ENCODE data around the gene KCNQ4.
A peak's percentile ranks its signal among the peaks of the same experiment; 100 is the strongest.

KCNQ4 gene

GRCh38 chr1:40844079-40844478 lies 60.5 kb downstream of the KCNQ4 start:
- Histone ChIP-seq H3K4me1 (ENCODE audit: low read length) (peaks cover 26% of the 10 kb centered on the region), H3K9ac (ENCODE audit: low read length) (no peak overlapping the region), H3K4me2 (ENCODE audit: low read length) (no peak overlapping the region), H3K4me3 (ENCODE audit: low read length) (no peak overlapping the region), H3K27ac (ENCODE audit: low read length) (no peak overlapping the region), H3K36me3 (replicated peaks; ENCODE audit: low read depth, low read length) (peaks cover 2% of the 10 kb centered on the region), H4K20me1 (ENCODE audit: insufficient read depth, low read length) (no peaks in the 10 kb centered on the region), H3K9me3 (ENCODE audit: insufficient read depth, low read length) (no peaks in the 10 kb centered on the region), H2AFZ (ENCODE audit: low read depth, low read length) (no peak overlapping the region), H3K79me2 (ENCODE audit: low read length) (no peaks in the 10 kb centered on the region), H3K27me3 (ENCODE audit: low read depth, low read length) (no peaks in the 10 kb centered on the region)
- TF ChIP-seq EZH2phosphoT487 (IDR thresholded peaks at IDR 0.05; ENCODE audit: low read depth) = no peak
- TF ChIP-seq, protein P1, sequence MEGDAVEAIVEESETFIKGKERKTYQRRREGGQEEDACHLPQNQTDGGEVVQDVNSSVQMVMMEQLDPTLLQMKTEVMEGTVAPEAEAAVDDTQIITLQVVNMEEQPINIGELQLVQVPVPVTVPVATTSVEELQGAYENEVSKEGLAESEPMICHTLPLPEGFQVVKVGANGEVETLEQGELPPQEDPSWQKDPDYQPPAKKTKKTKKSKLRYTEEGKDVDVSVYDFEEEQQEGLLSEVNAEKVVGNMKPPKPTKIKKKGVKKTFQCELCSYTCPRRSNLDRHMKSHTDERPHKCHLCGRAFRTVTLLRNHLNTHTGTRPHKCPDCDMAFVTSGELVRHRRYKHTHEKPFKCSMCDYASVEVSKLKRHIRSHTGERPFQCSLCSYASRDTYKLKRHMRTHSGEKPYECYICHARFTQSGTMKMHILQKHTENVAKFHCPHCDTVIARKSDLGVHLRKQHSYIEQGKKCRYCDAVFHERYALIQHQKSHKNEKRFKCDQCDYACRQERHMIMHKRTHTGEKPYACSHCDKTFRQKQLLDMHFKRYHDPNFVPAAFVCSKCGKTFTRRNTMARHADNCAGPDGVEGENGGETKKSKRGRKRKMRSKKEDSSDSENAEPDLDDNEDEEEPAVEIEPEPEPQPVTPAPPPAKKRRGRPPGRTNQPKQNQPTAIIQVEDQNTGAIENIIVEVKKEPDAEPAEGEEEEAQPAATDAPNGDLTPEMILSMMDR (IDR thresholded peaks at IDR 0.05; ENCODE audit: low read depth, low read length) = no peak

DNA sequence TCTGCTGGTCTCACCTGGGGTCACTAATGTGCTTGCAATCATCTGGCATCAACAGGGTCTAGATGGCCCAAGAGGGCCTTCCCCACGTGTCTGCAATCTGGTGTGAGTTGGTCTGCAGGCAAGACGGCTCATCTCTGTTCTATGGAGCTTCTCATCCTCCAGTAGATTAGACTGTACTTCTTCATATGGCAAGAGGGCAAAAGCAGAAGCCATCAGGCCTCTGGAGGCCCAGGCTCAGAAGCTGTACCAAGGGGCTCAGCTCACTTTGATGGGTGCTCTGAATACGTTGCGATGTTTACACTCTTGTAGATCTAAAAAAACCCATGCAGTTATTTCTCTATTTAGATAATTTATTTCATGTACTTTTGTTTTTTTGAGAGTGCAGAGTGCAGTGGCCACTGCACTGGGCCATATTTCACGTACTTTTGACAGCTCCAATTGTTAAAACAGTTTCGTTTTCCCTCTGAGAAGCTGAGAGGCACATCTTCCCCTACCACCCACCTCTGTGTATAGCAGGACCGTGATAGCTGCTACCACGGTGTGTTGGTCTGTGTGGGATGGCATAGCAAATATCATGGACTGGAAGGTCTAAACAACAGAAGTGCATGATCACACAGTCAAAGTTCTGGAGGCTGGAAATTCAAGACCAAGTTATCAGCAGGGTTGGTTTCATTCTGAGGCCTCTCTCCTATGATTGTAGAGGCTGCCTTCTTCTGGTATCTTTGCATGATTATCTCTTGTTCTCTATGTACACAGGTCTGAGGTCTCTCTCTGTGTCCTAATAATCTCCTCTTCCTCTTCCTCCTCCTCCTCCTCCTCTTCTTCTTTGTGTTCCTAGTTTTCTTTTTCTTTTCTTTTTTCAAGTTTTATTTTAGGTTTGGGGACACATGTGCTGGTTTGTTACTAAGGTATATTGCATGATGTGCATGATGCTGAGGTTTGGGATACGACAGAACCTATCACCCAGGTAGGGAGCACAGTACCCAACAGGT lies 61.6 kb downstream of the KCNQ4 start:
- Histone ChIP-seq H3K4me2 (ENCODE audit: low read length) (no peak overlapping the region), H3K27me3 (ENCODE audit: low read depth, low read length) (no peaks in the 10 kb centered on the region), H3K9ac (ENCODE audit: low read length) (no peak overlapping the region), H4K20me1 (ENCODE audit: insufficient read depth, low read length) (no peaks in the 10 kb centered on the region), H3K27ac (ENCODE audit: low read length) (no peak overlapping the region), H3K9me3 (ENCODE audit: insufficient read depth, low read length) (no peaks in the 10 kb centered on the region), H3K4me1 (ENCODE audit: low read length) (peaks cover 34% of the 10 kb centered on the region), H3K36me3 (replicated peaks; ENCODE audit: low read depth, low read length) (peaks cover 2% of the 10 kb centered on the region), H3K79me2 (ENCODE audit: low read length) (no peaks in the 10 kb centered on the region), H2AFZ (ENCODE audit: low read depth, low read length) (no peak overlapping the region), H3K4me3 (ENCODE audit: low read length) (no peak overlapping the region)
- TF ChIP-seq EZH2phosphoT487 (IDR thresholded peaks at IDR 0.05; ENCODE audit: low read depth) = no peak
- TF ChIP-seq, protein P1 (IDR thresholded peaks at IDR 0.05; ENCODE audit: low read depth, low read length) = no peak

GRCh38 chr1:40845895-40846294 lies 62.3 kb downstream of the KCNQ4 start:
- Histone ChIP-seq H3K79me2 (ENCODE audit: low read length) (no peaks in the 10 kb centered on the region), H4K20me1 (ENCODE audit: insufficient read depth, low read length) (no peaks in the 10 kb centered on the region), H3K27me3 (ENCODE audit: low read depth, low read length) (no peaks in the 10 kb centered on the region), H2AFZ (ENCODE audit: low read depth, low read length) (no peak overlapping the region), H3K27ac (ENCODE audit: low read length) (no peak overlapping the region), H3K4me3 (ENCODE audit: low read length) (no peak overlapping the region), H3K9me3 (ENCODE audit: insufficient read depth, low read length) (no peaks in the 10 kb centered on the region), H3K4me2 (ENCODE audit: low read length) (no peak overlapping the region), H3K4me1 (ENCODE audit: low read length) (peaks cover 34% of the 10 kb centered on the region), H3K9ac (ENCODE audit: low read length) (no peak overlapping the region), H3K36me3 (replicated peaks; ENCODE audit: low read depth, low read length) (peaks cover 2% of the 10 kb centered on the region)
- TF ChIP-seq, protein P1 (IDR thresholded peaks at IDR 0.05; ENCODE audit: low read depth, low read length) = no peak
- TF ChIP-seq EZH2phosphoT487 (IDR thresholded peaks at IDR 0.05; ENCODE audit: low read depth) = no peak

GRCh38 chr1:40847023-40847745 lies 63.6 kb downstream of the KCNQ4 start:
- TF ChIP-seq, protein P1 (IDR thresholded peaks at IDR 0.05; ENCODE audit: low read depth, low read length) = no peak
- no peak for TF ChIP-seq EZH2phosphoT487 (IDR thresholded peaks at IDR 0.05; ENCODE audit: low read depth)
- 0 out of 2 replicates have a peak overlapping the region, but pooled peaks have one; percentile 7 for H3K4me2 ChIP-seq (ENCODE audit: low read length)
- H3K27me3 ChIP-seq (ENCODE audit: low read depth, low read length) = no peaks in the 10 kb centered on the region
- peaks cover 2% of the 10 kb centered on the region for H3K36me3 ChIP-seq (replicated peaks; ENCODE audit: low read depth, low read length)
- H3K9ac ChIP-seq (ENCODE audit: low read length) = no peak overlapping the region
- H2AFZ ChIP-seq (ENCODE audit: low read depth, low read length) = no peak overlapping the region
- no peaks in the 10 kb centered on the region for H3K9me3 ChIP-seq (ENCODE audit: insufficient read depth, low read length)
- no peak overlapping the region for H3K27ac ChIP-seq (ENCODE audit: low read length)
- peaks cover 46% of the 10 kb centered on the region for H3K4me1 ChIP-seq (ENCODE audit: low read length)
- no peaks in the 10 kb centered on the region for H3K79me2 ChIP-seq (ENCODE audit: low read length)
- no peak overlapping the region for H3K4me3 ChIP-seq (ENCODE audit: low read length)
- no peaks in the 10 kb centered on the region for H4K20me1 ChIP-seq (ENCODE audit: insufficient read depth, low read length)
